ENCODE data around the gene COX14.
A peak's percentile ranks its signal among the peaks of the same experiment; 100 is the strongest.
"Not testable (repeated sequence)": the region's sequence is repeated elsewhere in the genome, so short reads cannot be mapped to it uniquely, and the experiment has no call there.

The COX14 gene

DNA sequence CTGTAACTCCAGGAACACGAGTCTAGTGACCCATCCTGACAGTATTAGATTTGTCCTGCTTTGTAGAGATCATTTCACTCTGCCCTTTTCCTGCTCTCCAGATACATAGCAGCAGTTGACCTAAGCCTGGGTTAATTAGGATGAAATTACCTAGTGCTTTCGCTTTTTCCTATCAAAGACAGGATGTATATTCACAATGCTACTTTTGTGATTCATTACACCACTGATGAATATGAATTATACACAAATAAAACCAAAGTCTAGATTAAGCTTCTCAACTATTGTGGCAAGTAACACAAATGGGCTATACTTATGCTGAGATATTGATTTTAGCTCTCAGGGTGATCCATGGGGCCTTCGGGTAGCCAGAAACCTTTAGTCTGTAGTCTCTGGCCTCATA lies 37.3 kb downstream of the COX14 start:
- H3K4me1 ChIP-seq (ENCODE audit: control insufficient read depth, insufficient read depth, low read length), result no peaks in the 10 kb centered on the region
- H3K4me3 ChIP-seq (ENCODE audit: low read length), result no peak overlapping the region
- no peaks in the 10 kb centered on the region for H3K36me3 ChIP-seq (ENCODE audit: control insufficient read depth, insufficient read depth, low read length)
- no peaks in the 10 kb centered on the region for H3K9me3 ChIP-seq (ENCODE audit: control insufficient read depth, low read length)
- H3K27me3 ChIP-seq (ENCODE audit: control insufficient read depth, insufficient read depth, low read length), result no peaks in the 10 kb centered on the region
- H3K9ac ChIP-seq (ENCODE audit: low read length), result no peak overlapping the region

DNA sequence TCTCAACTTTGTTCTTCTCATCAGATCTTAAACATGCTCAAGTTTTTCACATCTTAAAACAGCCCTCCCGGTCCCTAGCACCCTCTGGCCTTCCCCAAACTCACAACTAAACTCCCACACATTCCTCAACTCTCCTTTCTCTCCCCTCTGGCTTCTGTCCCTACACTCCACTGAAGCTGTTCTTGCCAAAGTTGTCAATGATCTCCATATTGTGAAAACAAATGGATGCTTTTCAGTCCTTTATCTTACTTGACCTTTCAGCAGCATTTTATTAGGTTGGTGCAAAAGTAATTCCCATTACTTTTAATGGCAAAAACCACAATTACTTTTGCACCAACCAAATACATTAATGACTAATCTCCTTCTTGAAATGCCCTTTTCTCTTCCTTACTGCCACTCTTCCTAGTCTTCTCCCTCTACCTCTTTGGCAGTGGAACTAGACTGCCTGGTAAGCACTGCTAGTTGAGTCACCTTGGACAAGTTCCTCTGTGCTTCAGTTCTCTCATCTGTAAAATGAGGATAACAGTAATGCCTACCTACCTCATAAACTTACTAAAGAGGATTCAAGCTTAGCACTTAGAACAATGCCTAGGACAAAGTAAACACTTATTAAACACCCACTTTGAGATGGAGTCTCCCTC lies 39.1 kb downstream of the COX14 start:
- Histone ChIP-seq H3K36me3 (ENCODE audit: control insufficient read depth, insufficient read depth, low read length) (no peaks in the 10 kb centered on the region), H3K9me3 (ENCODE audit: control insufficient read depth, low read length) (no peaks in the 10 kb centered on the region), H3K9ac (ENCODE audit: low read length) (no peak overlapping the region), H3K4me1 (ENCODE audit: control insufficient read depth, insufficient read depth, low read length) (no peaks in the 10 kb centered on the region), H3K27me3 (ENCODE audit: control insufficient read depth, insufficient read depth, low read length) (no peaks in the 10 kb centered on the region), H3K4me3 (ENCODE audit: low read length) (no peak overlapping the region)

DNA sequence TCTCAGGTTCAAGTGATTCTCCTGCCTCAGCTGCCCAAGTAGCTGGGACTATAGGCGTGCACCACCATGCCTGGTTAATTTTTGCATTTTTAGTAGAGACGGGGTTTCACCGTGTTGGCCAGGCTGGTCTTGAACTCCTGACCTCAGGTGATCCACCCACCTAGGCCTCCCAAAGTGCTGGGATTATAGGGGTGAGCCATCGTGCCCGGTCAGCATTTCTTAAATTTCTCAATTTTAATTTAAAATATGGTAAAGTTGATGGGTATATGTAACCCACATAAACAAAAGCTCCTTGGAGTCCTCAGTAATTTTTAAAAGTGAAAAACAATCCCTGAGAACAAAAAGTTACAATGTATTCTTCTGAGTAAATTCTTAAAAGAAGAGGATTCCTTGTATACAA lies 42.9 kb downstream of the COX14 start:
- not testable (repeated sequence) for H3K4me3 ChIP-seq (ENCODE audit: low read length); H3K9me3 ChIP-seq (ENCODE audit: control insufficient read depth, low read length); H3K9ac ChIP-seq (ENCODE audit: low read length); H3K4me1 ChIP-seq (ENCODE audit: control insufficient read depth, insufficient read depth, low read length); H3K27me3 ChIP-seq (ENCODE audit: control insufficient read depth, insufficient read depth, low read length); H3K36me3 ChIP-seq (ENCODE audit: control insufficient read depth, insufficient read depth, low read length)

DNA sequence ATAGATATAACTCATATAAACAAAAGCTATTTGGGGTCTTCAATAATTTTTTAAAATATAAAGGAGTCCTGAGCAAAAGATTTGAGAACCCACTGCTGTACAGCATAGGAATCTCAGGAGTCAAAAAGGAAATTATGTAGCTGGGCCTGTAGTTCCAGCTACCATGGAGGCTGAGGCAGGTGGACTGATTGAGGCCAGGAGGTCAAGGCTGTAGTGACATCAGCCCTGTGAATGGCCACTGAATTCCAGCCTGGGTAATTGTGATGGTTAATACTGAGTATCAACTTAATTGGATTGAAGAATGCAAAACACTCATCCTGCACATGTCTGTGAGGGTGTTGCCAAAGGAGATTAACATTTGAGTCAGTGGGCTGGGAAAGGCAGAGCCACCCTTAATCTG lies 44.6 kb downstream of the COX14 start:
- no peak overlapping the region for H3K9ac ChIP-seq (ENCODE audit: low read length)
- no peaks in the 10 kb centered on the region for H3K27me3 ChIP-seq (ENCODE audit: control insufficient read depth, insufficient read depth, low read length)
- H3K4me1 ChIP-seq (ENCODE audit: control insufficient read depth, insufficient read depth, low read length), result peaks cover 4% of the 10 kb centered on the region
- H3K4me3 ChIP-seq (ENCODE audit: low read length), result no peak overlapping the region
- no peaks in the 10 kb centered on the region for H3K9me3 ChIP-seq (ENCODE audit: control insufficient read depth, low read length)
- H3K36me3 ChIP-seq (ENCODE audit: control insufficient read depth, insufficient read depth, low read length), result no peaks in the 10 kb centered on the region

DNA sequence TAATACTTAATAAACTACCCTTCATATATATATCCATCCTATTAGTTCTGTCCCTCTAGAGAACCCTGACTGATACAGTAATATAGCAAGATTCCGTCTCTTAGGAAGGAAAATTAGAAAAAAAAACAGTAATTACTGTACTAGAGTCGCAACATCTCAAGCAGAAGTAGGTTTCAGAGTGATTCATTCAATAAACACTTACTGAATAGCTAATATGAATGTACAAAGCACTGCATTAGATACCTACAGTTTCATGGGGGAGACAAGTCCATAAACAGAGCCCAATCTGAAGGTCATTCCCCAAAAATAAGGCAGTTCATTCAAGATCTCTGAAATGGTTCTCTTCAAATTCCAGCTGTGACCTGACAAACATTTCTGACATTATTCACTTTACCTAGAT lies 45.2 kb downstream of the COX14 start:
- Histone ChIP-seq H3K4me3 (ENCODE audit: low read length) (no peak overlapping the region), H3K36me3 (ENCODE audit: control insufficient read depth, insufficient read depth, low read length) (no peaks in the 10 kb centered on the region), H3K27me3 (ENCODE audit: control insufficient read depth, insufficient read depth, low read length) (no peaks in the 10 kb centered on the region), H3K9ac (ENCODE audit: low read length) (no peak overlapping the region), H3K9me3 (ENCODE audit: control insufficient read depth, low read length) (no peaks in the 10 kb centered on the region), H3K4me1 (ENCODE audit: control insufficient read depth, insufficient read depth, low read length) (peaks cover 4% of the 10 kb centered on the region)

DNA sequence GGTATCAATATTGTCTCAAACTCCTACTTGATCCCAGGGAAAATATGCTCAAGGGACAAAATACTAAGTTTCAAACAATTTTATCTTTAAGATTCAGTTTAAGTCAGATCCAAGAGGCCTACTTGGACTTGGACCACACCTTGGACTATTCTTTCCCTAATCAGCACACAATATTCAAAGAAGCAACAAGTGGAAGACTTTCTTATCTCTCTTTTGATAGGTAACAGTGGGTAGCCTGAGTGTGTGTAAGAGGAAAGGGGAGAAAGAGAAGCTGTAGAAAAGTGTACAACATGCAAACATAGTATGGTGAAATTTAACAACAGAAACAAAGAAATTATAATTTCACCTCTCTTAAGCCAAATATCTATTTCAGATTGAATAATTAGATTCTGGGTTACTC lies 48.6 kb downstream of the COX14 start:
- Histone ChIP-seq H3K4me1 (ENCODE audit: control insufficient read depth, insufficient read depth, low read length) (peaks cover 4% of the 10 kb centered on the region), H3K27me3 (ENCODE audit: control insufficient read depth, insufficient read depth, low read length) (no peaks in the 10 kb centered on the region), H3K9ac (ENCODE audit: low read length) (no peak overlapping the region), H3K36me3 (ENCODE audit: control insufficient read depth, insufficient read depth, low read length) (no peaks in the 10 kb centered on the region), H3K9me3 (ENCODE audit: control insufficient read depth, low read length) (no peaks in the 10 kb centered on the region), H3K4me3 (ENCODE audit: low read length) (no peak overlapping the region)

DNA sequence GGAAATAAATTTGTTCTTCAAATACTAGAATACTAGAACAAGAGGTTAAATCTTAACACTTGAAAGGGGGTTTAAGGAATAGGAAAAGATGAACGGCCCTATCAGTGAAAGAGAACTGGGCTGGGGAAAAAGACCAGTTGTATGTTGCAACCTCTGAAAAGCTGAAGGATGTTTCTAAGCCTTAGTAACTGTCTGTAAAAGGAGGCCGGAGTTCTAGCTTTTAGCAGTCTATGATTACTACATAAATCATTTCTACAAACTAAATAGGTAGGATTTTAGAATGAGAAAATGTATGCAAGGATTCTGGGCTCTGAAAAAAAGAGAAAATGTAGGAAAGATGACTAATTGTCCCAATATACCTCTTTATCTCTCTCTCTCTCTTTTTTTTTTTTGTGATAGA lies 50.2 kb downstream of the COX14 start:
- H3K27me3 ChIP-seq (ENCODE audit: control insufficient read depth, insufficient read depth, low read length), result no peaks in the 10 kb centered on the region
- H3K9me3 ChIP-seq (ENCODE audit: control insufficient read depth, low read length), result no peaks in the 10 kb centered on the region
- peaks cover 14% of the 10 kb centered on the region for H3K4me1 ChIP-seq (ENCODE audit: control insufficient read depth, insufficient read depth, low read length)
- no peak overlapping the region for H3K4me3 ChIP-seq (ENCODE audit: low read length)
- H3K36me3 ChIP-seq (ENCODE audit: control insufficient read depth, insufficient read depth, low read length), result no peaks in the 10 kb centered on the region
- H3K9ac ChIP-seq (ENCODE audit: low read length), result no peak overlapping the region

DNA sequence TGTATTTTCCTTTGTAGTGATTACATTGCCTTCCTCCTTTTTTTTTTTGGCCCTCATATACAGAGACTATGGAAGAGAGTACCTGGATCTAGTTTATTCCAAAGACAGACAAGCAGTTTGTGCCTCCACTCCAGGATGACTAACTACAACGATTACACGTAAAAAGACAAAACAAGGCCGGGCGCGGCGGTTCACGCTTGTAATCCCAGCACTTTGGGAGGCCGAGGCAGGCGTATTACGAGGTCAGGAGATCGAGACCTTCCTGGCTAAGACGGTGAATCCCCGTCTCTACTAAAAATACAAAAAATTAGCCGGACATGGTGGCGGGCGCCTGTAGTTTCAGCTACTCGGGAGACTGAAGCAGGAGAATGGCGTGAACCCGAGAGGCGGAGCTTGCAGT lies 52.9 kb downstream of the COX14 start:
- H3K9me3 ChIP-seq (ENCODE audit: control insufficient read depth, low read length), result no peaks in the 10 kb centered on the region
- no peak overlapping the region for H3K9ac ChIP-seq (ENCODE audit: low read length)
- H3K4me1 ChIP-seq (ENCODE audit: control insufficient read depth, insufficient read depth, low read length), result peaks cover 19% of the 10 kb centered on the region
- no peaks in the 10 kb centered on the region for H3K36me3 ChIP-seq (ENCODE audit: control insufficient read depth, insufficient read depth, low read length)
- H3K4me3 ChIP-seq (ENCODE audit: low read length), result no peak overlapping the region
- no peaks in the 10 kb centered on the region for H3K27me3 ChIP-seq (ENCODE audit: control insufficient read depth, insufficient read depth, low read length)

DNA sequence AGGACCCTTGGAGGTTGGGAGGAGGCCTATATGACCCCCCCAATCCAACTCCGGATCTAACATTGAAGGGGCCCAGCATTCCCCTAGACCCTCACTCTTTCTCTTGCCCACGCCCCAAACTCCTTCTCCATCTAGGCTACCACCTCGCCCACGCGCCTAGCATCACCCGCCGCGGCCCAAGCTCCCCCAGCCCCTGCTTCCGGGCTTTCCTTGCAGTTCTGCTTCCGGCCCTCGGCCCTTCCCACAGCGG lies 54.7 kb downstream of the COX14 start:
- Histone ChIP-seq H3K4me3 (ENCODE audit: low read length) (peak overlapping the region; percentile 87), H3K4me1 (ENCODE audit: control insufficient read depth, insufficient read depth, low read length) (peaks cover 15% of the 10 kb centered on the region), H3K36me3 (ENCODE audit: control insufficient read depth, insufficient read depth, low read length) (no peaks in the 10 kb centered on the region), H3K27me3 (ENCODE audit: control insufficient read depth, insufficient read depth, low read length) (no peaks in the 10 kb centered on the region), H3K9me3 (ENCODE audit: control insufficient read depth, low read length) (no peaks in the 10 kb centered on the region), H3K9ac (ENCODE audit: low read length) (peak overlapping the region; percentile 91)

DNA sequence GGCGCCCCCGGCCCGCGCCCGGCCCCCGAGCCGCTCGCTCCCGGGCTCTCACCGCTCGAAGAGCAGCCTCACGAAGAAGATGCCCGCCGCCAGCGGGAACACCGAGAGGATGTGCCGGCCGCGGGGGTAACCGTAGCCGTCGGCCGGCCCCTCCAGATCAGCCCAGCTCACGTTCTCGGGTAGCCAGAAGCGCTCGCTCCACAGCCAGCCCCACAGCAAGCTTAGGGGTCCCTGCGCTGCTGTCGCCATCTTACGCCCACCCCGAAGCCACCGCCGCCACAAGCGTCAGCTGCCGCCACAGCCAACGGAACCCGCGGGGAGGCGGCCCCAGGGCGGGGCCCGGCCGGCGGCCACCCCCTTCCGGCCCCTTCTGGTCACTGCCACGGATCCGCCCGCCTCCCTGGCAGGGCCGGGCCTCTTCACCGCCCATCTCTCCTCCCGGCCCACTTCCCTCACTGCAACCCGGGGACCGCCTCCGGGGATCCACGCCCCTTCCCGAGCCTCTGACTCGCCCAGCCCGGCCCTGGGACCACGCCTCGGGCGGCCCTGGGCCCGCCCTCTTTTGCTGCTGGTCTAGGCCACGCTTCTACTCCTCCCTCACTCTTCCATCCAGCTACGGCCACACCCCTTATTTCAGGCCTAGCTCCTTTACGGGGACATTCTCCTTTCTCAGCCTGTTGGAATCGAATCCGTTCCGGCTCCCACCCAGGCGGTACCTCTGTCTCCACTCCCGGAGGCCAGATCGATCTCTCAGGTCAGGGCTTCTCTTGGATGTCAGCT lies 55.2 kb downstream of the COX14 start, which contains the start of gene CERS5:
Gene CERS5, minus strand, starts transcription at position 321 of the 780 bp plus-strand sequence. Its CDS starts 72 bp downstream, at position 249.
- peak within 1 kb of the TSS; percentile 87 for H3K4me3 ChIP-seq (ENCODE audit: low read length)
- H3K4me1 ChIP-seq (ENCODE audit: control insufficient read depth, insufficient read depth, low read length), result peaks cover 15% of the 10 kb centered on the region
- no peaks in the 10 kb centered on the region for H3K36me3 ChIP-seq (ENCODE audit: control insufficient read depth, insufficient read depth, low read length)
- no peaks in the 10 kb centered on the region for H3K27me3 ChIP-seq (ENCODE audit: control insufficient read depth, insufficient read depth, low read length)
- no peaks in the 10 kb centered on the region for H3K9me3 ChIP-seq (ENCODE audit: control insufficient read depth, low read length)
- peak within 1 kb of the TSS; percentile 91 for H3K9ac ChIP-seq (ENCODE audit: low read length)
